GM12878 (cell line): Measurements from ENCODE around the gene FCN2. TPM values are rescaled to one million over a fixed set of nuclear protein-coding genes. Genes with fewer than 3 reads are reported as not detected.

Experiments
- ATAC-seq: fragments of 200-7000 bp; cut with Tn5 transposase; 3 replicates; pipeline ENCODE4 v1.9.1; 2020; ENCODE audit warnings: mild to moderate bottlenecking, moderate library complexity
- BruUV-seq: library from RNA; stranded (reverse); fragments of 400-500 nt; replicated peaks from 2 replicates; lab custom pipeline; 2021; lab: Mats Ljungman, UMichigan
- CTCF ChIA-PET: fragments of 300-600 bp; sonication (Branson Sonifier 250); formaldehyde crosslinking; extraction: SDS; loops from one replicate; lab custom pipeline; 2021; ENCODE audit warnings: inconsistent platforms; lab: Yijun Ruan, JAX
- POLR2A ChIA-PET: fragments of 350-600 bp; formaldehyde crosslinking; extraction: SDS; loops from one replicate; lab custom pipeline; 2021; ENCODE audit warnings: inconsistent platforms; lab: Charles Lee
- RAD21 ChIA-PET: fragments of 300-600 bp; sonication (Branson Sonifier 250); formaldehyde crosslinking; loops from one replicate; lab custom pipeline; 2023; ENCODE audit warnings: antibody characterized with exemption; ENCODE audit not compliant: unreplicated experiment; lab: Charles Lee
- SMC1A ChIA-PET: fragments of 300-600 bp; sonication (Branson Sonifier 250); formaldehyde crosslinking; loops from one replicate; lab custom pipeline; 2023; ENCODE audit not compliant: unreplicated experiment, uncharacterized antibody; lab: Charles Lee
- DNase-seq: peaks from one replicate; pipeline ENCODE4 v3.0.0-alpha.2; 2011; ENCODE audit warnings: low read depth, low spot score
- FAIRE-seq: peaks from 3 replicates; lab custom pipeline; 2011; peaks lifted over from hg19 to GRCh38; lab: Jason Lieb, UNC
- H2AFZ ChIP-seq: 2 replicates; pipeline ENCODE4 v1.6.0; 2011; ENCODE audit warnings: low read depth, low read length, control low read depth; ENCODE audit not compliant: control insufficient read depth
- H3K27ac ChIP-seq: 2 replicates; pipeline ENCODE4 v1.5.1; 2011; ENCODE audit warnings: control low read depth; ENCODE audit not compliant: control insufficient read depth, insufficient read depth
- H3K27me3 ChIP-seq, 2 experiments: replicated peaks in 1 of 2; 2 replicates each; pipeline versions ENCODE4 v1.6.0 to v1.6.1; 2011; ENCODE audit warnings: low read length in 1 of 2; ENCODE audit not compliant: control insufficient read depth in 2 of 2, insufficient read depth in 2 of 2
- H3K36me3 ChIP-seq, 2 experiments: 2 replicates each; pipeline ENCODE4 v1.5.1; 2011; ENCODE audit warnings: low read length in 1 of 2; ENCODE audit not compliant: control insufficient read depth in 2 of 2, insufficient read depth in 2 of 2
- H3K4me1 ChIP-seq: 2 replicates; pipeline ENCODE4 v1.6.1; 2011; ENCODE audit warnings: mild to moderate bottlenecking, low read length, moderate library complexity, mixed read lengths; ENCODE audit not compliant: control insufficient read depth, insufficient read depth
- H3K4me2 ChIP-seq: 2 replicates; pipeline ENCODE4 v1.6.0; 2011; ENCODE audit warnings: control low read depth; ENCODE audit not compliant: control insufficient read depth, insufficient read depth
- H3K4me3 ChIP-seq: fragments of 200-600 bp; sonication (generic); 2 replicates; pipeline ENCODE4 v1.5.1; 2016
- H3K79me2 ChIP-seq: 2 replicates; pipeline ENCODE4 v1.6.0; 2011; ENCODE audit warnings: low read length; ENCODE audit not compliant: control insufficient read depth, insufficient read depth
- H3K9ac ChIP-seq: 2 replicates; pipeline ENCODE4 v1.8.0; 2011; ENCODE audit warnings: low read length, control low read depth, mixed read lengths; ENCODE audit not compliant: control insufficient read depth, insufficient read depth
- H3K9me3 ChIP-seq: replicated peaks from 3 replicates; pipeline ENCODE4 v1.5.1; 2011; ENCODE audit warnings: mild to moderate bottlenecking, low read length; ENCODE audit not compliant: control insufficient read depth, insufficient read depth
- H4K20me1 ChIP-seq: 2 replicates; pipeline ENCODE4 v1.6.0; 2011; ENCODE audit not compliant: control insufficient read depth, insufficient read depth
- BMI1 ChIP-seq: fragments of 450-650 bp; IDR thresholded peaks from 2 replicates; pipeline ENCODE4 v1.6.1; 2016; ENCODE audit warnings: mild to moderate bottlenecking, moderate library complexity, borderline replicate concordance
- CBX5 ChIP-seq: sonication (generic); IDR thresholded peaks from 2 replicates; pipeline ENCODE4 v1.6.1; 2016; ENCODE audit warnings: low read depth, moderate library complexity, mild to moderate bottlenecking, inconsistent platforms
- CUX1 ChIP-seq: IDR thresholded peaks from 2 replicates; pipeline ENCODE4 v1.6.1; 2012; ENCODE audit warnings: improper control_type of control experiment, low read depth, low read length; ENCODE audit not compliant: insufficient replicate concordance
- GATAD2B ChIP-seq: fragments of 450-650 bp; conservative IDR thresholded peaks from 2 replicates; pipeline ENCODE4 v1.6.1; 2017; ENCODE audit warnings: low read depth, mild to moderate bottlenecking, moderate library complexity
- IKZF2 ChIP-seq, 2 experiments: fragments of 450-650 bp; IDR thresholded peaks; 2 replicates each; pipeline ENCODE4 v1.6.1; 2017; ENCODE audit warnings: mild to moderate bottlenecking in 2 of 2, moderate library complexity in 2 of 2
- MEF2A ChIP-seq: IDR thresholded peaks from 2 replicates; pipeline ENCODE4 v1.6.1; 2011; ENCODE audit warnings: low read depth, mild to moderate bottlenecking, low read length, moderate library complexity; ENCODE audit not compliant: insufficient read depth
- MEF2B ChIP-seq: fragments of 450-650 bp; IDR thresholded peaks from 2 replicates; pipeline ENCODE4 v1.6.1; 2018; ENCODE audit warnings: mild to moderate bottlenecking, moderate library complexity; ENCODE audit not compliant: partially characterized antibody, poor library complexity, severe bottlenecking
- NR2C1 ChIP-seq: fragments of 450-650 bp; IDR thresholded peaks from 2 replicates; pipeline ENCODE4 v1.6.1; 2017; ENCODE audit warnings: antibody characterized with exemption, mild to moderate bottlenecking, moderate library complexity
- NRF1 ChIP-seq: conservative IDR thresholded peaks from 2 replicates; pipeline ENCODE4 v1.6.1; 2011; ENCODE audit warnings: mild to moderate bottlenecking, low read depth, low read length, improper control_type of control experiment
- POLR2AphosphoS2 ChIP-seq: IDR thresholded peaks from 2 replicates; pipeline ENCODE4 v1.6.1; 2011; ENCODE audit warnings: low read depth, mild to moderate bottlenecking, low read length, improper control_type of control experiment, moderate library complexity
- RBBP5 ChIP-seq: fragments of 200-600 bp; sonication (generic); conservative IDR thresholded peaks from 2 replicates; pipeline ENCODE4 v1.6.1; 2016
- SP1 ChIP-seq: IDR thresholded peaks from one replicate; pipeline ENCODE4 v1.6.1; 2011; ENCODE audit warnings: low read depth, low read length
- ZBTB4 ChIP-seq: fragments of 450-650 bp; formaldehyde crosslinking; IDR thresholded peaks from 2 replicates; pipeline ENCODE4 v1.4.0; 2022; ENCODE audit warnings: mild to moderate bottlenecking, moderate library complexity
- ZNF24 ChIP-seq: fragments of 450-650 bp; IDR thresholded peaks from 2 replicates; pipeline ENCODE4 v1.6.1; 2017; ENCODE audit warnings: antibody characterized with exemption, mild to moderate bottlenecking
- WGBS: methylation state at CpG from one replicate; pipeline ENCODE4 v1.1.6; 2016; ENCODE audit warnings: low lambda C conversion rate; ENCODE audit not compliant: insufficient replicate concordance, insufficient coverage; ENCODE audit errors: missing lambda C conversion rate; 5-methylcytosine and 5-hydroxymethylcytosine counted together
- in situ Hi-C: fragments of 300-500 bp; cut with MboI; formaldehyde crosslinking; loops from 9 replicates; pipeline ENCODE4 v1.14.3; 2018; ENCODE audit warnings: mixed read lengths
- intact Hi-C: fragments of 100-400 bp; cut with micrococcal nuclease; formaldehyde crosslinking; loops from one replicate; pipeline ENCODE4 v1.14.2; 2022; ENCODE audit not compliant: unreplicated experiment
- polyA plus RNA-seq, 11 experiments: library from polyadenylated mRNA; depleted of rRNA in 4 of 11; unstranded in 6 of 11; stranded (reverse) in 5 of 11; fragments of >200 nt; fragmentation: Nextera tagmentation in 4 of 11; fragmentation: Illumina TruSeq in 1 of 11; extraction: Ambion mirVana in 4 of 11; extraction: Trizol in 1 of 11; gene quantifications; 1 replicate in 1 of 11; 2 replicates in 10 of 11; pipeline versions ENCODE4 v1.2.1 to v1.2.3, GENCODE V29; 2011 to 2016; ENCODE audit warnings: inconsistent platforms in 2 of 11, missing spikeins in 2 of 11, low read depth in 1 of 11
- total RNA-seq, 4 experiments: library from RNA; depleted of rRNA in 3 of 4; stranded (reverse); fragments of >200 nt in 3 of 4; fragmentation: Illumina TruSeq in 1 of 4; extraction: Trizol in 1 of 4; gene quantifications; 2 replicates each; pipeline versions ENCODE4 v1.2.1 to v1.2.3, GENCODE V29; 2013 to 2021

Gene FCN2
- total and polyA plus RNA-seq, 10 of the 15 experiments (the other 5 are each of a cell fraction or from before 2014, with no cell fraction given): not detected

- no peak for TF ChIP-seq CUX1
- TF ChIP-seq GATAD2B: no peak
- TF ChIP-seq NR2C1: no peak
- TF ChIP-seq RBBP5: no peak
- no peak for TF ChIP-seq NRF1
- TF ChIP-seq SP1: no peak
Measured at GRCh38 chr9:134915046-134915985, 34.7 kb downstream of the FCN2 start (continued).

GRCh38 chr9:134916161-134916665 lies 35.6 kb downstream of the FCN2 start:
- DNase-seq (no peak), ATAC-seq (no peak), FAIRE-seq (no peak)
- no peaks in the 10 kb centered on the region for H3K36me3 ChIP-seq
- ChIA-PET RAD21 (no interaction called here), POLR2A (no interaction called here), SMC1A (no interaction called here), CTCF (no interaction called here)
- H3K4me3 ChIP-seq: no peak overlapping the region
- no peaks in the 10 kb centered on the region for H3K4me1 ChIP-seq
- 0 out of 4 replicates have a peak, but pooled peaks cover 0 to 3% of the 10 kb centered on the region in 2 experiments for H3K27me3 ChIP-seq
- intact Hi-C loops: no loop called here
- H3K79me2 ChIP-seq: no peaks in the 10 kb centered on the region
- no peak overlapping the region for H2AFZ ChIP-seq
- BruUV-seq: no TSS peak
- in situ Hi-C loops: no loop called here
- peaks cover 3% of the 10 kb centered on the region; the same call in 2 of the 3 replicates for H3K9me3 ChIP-seq
- H3K9ac ChIP-seq: no peak overlapping the region
- no peak overlapping the region for H3K27ac ChIP-seq
- H3K4me2 ChIP-seq: no peak overlapping the region
- no peaks in the 10 kb centered on the region for H4K20me1 ChIP-seq
- 31% methylated on average over 8 of the region's 8 CpGs for WGBS
- TF ChIP-seq MEF2A (no peak), ZNF24 (no peak), ZBTB4 (CRISPR knock-in tag) (no peak), IKZF2 (IDR thresholded peaks at IDR 0.05) (no peak), BMI1 (no peak), CBX5 (no peak), MEF2B (no peak), POLR2AphosphoS2 (no peak)
